Measurements from ENCODE around the gene AQP2.

AQP2 gene

DNA sequence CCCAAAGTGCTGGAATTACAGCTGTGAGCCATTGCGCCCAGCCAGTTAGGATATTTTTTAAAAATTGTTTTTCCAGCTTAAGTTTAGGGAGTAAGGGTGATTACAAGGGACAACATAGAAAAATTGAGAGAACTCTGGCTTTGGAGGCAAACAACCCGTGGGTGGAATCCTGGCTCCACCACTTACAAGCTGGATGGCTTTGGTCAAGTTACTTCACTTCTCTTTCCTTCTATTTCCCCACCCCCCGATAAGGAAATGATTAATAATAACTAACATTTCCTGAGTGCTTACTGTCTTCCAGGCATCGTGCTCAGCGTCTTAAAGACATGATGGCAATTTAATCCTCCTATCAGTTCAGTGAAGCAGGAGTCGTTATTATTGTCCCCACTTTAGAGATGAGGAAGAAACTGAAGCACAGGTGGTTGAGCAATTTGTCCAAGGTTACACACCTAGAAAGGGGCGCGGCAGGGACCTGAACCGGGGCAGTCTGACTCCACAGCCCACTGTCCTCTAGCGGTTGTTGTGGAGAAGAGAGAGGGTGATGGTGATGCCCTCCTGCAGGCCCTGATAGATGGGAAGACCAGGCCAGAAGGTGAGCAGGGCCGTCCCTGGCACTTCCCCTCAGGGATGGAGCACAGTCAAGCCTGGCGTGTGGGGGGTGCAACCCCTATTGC is 30.2 kb upstream of the AQP2 start:
- DNase-seq (ENCODE audit: low read depth, low spot score) = no peak

GRCh38 chr12:49920915-49921286 is 29.6 kb upstream of the AQP2 start:
- DNase-seq (ENCODE audit: low read depth, low spot score) = no peak

DNA sequence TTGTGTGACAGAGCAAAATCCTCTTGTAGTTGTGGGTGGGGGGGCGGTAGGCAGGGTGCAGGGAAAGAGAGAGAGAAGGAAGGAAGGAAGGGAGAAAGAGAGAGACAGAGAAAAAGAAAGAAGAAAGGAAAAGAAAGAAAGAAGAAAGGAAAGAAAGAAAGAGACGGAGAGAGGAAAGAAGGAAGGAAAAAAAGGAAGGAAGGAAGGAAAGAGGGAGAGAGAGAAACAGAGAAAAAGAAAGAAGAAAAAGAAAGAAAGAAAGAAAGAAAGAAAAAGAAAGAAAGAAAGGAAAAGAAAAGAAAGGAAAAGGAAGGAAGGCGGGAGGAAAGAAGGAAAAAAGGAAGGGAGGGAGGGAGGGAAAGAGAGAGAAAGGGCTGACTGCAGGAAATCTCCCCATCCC is 29.2 kb upstream of the AQP2 start:
- no peak for DNase-seq (ENCODE audit: low read depth, low spot score)

GRCh38 chr12:49921936-49922335 is 28.6 kb upstream of the AQP2 start:
- no peak for DNase-seq (ENCODE audit: low read depth, low spot score)

- DNase-seq (ENCODE audit: low read depth, low spot score) = no peak
These were observed 28.0 kb upstream of the AQP2 start for GRCh38 chr12:49922349-49923034.

GRCh38 chr12:49923035-49923644 is 27.4 kb upstream of the AQP2 start:
- no peak for DNase-seq (ENCODE audit: low read depth, low spot score)

- no peak for DNase-seq (ENCODE audit: low read depth, low spot score)
These were observed 26.5 kb upstream of the AQP2 start for GRCh38 chr12:49923880-49924556.

- DNase-seq (ENCODE audit: low read depth, low spot score) = no peak
These were observed 25.8 kb upstream of the AQP2 start for GRCh38 chr12:49924628-49925246.

DNA sequence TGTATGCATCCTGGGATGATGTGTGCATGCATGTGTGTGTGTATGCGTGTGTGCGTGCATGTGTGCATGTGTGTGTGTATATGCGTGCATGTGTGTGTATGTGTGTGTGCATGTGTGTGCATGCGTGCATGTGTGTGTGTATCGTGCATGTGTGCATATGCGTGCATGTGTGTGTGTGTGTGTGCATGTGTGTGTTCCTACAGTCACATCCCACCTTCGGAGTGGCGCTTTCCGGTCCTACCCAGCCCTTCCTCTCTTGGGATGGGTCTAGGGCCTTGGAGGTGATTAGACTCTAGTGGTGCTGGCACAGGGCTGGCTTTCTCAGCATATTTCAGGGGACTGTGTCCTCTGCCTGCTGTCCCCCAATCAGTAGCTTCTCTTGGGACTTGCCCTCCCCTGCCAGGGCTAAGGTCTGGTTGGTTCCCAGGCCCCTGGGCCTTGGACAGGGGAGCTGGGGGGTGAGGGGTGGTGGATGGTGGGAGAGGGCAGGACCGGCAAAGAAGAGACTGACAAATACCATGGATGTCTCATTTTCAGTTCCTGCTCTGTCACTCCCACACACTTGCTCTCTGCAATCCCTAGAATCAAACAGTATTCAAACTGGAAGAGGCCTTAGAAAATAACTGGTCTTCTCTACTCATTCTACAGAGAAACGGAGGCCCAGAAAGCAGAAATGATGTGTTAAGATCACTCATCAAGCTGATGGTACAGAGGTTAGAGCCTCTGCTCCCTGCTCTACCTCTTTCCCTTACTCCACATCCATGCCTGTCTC is 24.9 kb upstream of the AQP2 start:
- DNase-seq (ENCODE audit: low read depth, low spot score) = no peak

- no peak for DNase-seq (ENCODE audit: low read depth, low spot score)
These were observed 22.1 kb upstream of the AQP2 start for GRCh38 chr12:49928471-49928870.

- DNase-seq (ENCODE audit: low read depth, low spot score) = no peak
These were observed 21.0 kb upstream of the AQP2 start for GRCh38 chr12:49929581-49929980.

DNA sequence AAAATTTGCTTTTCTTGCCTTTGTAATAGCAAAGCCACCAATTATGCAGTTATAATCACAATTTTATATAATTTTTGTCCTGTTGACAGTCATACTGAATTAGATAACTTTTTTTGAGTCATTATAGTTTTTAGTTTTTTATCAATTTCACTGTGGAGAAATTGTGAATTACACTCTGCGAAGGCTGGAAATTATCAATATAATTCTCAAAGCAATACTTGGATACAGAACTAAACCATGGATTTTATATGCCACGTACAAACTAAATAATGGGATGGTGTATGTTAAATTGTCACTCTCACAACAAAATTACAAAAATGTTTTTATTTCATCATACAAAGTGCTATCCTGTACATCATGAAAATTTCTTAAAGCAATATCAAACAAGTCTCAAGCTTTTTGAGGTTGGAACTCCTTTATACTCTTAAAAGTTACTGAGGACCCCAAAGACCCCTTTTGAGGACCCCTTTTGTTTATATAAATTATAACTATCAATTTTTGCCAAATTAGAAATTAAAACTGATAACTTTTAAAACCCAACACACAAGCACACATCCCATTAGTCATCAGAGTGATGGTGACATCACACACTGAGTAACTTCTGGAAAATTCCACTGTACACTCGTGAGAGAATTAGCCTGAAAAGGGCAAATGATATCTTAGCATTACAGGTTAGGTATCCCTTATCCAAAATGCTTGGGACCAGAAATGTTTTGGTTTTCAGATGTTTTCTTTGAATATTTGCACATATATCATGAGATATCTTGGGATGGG is 19.8 kb upstream of the AQP2 start:
- DNase-seq (ENCODE audit: low read depth, low spot score) = peak; percentile 64

DNA sequence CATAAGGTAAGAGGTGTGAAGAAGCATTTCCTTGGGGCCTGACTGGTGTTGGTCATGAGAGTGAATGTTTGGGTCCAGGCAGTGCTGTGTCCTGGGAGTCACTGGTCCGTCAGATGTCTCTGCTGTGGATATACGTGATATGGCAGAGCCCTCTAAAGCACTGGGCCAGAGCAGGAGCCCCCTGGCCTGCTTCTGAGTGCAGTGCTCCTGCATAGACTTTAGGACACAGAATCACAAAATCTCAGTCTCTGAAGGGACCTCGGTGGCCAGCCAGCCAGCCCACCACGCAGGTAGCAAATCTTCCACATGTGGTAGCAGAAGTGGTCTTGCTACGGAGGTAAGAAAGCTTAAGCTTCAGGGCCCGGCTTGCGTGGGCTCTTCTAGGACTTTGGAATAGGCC is 18.5 kb upstream of the AQP2 start:
- no peak for DNase-seq (ENCODE audit: low read depth, low spot score)

- DNase-seq (ENCODE audit: low read depth, low spot score) = no peak
These were observed 17.9 kb upstream of the AQP2 start for GRCh38 chr12:49932533-49933130.

DNA sequence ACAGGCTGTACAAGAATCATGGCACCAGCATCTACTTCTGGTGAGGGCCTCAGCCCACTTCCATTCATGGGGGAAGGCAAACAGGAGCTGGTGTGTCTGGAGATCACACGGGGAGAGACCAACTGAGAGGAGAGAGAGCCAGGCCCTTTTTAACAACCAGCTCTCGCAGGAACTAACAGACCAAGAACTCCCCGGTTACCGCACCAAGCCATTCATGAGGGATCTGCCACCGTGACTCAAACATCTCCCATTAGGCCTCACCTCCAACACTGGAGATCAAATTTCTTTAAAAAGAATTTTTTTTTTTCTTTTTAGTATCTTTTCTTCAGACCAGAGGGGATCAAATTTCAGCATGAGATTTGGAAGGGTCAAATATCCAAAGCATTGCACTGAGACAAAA is 16.7 kb upstream of the AQP2 start:
- peak; percentile 35 for DNase-seq (ENCODE audit: low read depth, low spot score)

GRCh38 chr12:49934505-49934904 is 16.0 kb upstream of the AQP2 start:
- DNase-seq (ENCODE audit: low read depth, low spot score) = no peak

DNA sequence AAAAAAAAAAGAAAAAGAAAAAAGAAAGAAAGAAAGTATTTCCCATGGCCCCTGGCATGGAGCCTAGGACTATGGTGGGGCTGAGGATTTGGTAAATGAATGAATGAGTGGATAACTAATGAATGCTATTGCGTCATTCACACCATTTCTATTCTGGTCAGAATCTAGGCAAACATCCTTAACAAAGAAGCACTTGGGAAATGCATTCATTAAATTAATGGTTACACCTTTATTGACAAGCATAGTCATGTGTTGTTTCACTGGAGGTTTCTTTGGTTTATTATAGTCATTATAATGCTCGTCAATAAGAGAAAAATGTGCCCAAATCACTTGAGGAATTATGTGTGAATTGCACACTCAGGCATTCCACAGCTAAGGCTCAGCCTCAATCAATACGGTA is 13.6 kb upstream of the AQP2 start:
- DNase-seq (ENCODE audit: low read depth, low spot score) = no peak

DNA sequence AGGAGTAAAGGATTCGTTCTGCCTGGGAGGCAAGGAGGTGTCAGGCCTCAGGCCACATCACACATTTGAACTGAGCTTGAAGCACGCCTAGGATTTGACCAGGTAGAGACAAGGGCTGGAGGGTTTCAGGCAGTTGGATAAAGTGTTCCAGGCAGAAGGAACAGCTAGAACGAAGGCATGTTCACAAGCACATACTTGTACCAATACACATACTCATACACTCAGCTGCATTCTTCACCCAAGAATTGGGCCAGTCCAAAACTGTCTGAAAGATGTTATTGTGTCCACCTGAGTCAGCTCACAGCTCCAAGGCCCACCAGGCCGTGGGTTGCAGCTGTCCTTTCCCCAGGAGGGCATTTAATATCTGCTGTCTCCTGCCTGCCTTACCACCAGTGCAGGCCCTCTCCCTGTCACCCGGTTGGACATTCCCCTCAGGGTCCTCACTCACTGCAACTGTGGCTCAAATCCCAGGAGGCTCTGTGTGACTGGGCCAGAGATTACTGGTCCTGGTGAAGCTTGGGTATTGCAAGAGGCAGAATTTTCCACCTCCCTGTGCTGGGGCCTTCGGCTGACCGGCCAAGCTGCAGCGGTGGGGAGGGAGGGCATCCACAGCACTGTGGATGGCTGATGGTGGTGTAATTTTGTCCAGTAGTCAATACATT is 12.8 kb upstream of the AQP2 start:
- no peak for DNase-seq (ENCODE audit: low read depth, low spot score)

DNA sequence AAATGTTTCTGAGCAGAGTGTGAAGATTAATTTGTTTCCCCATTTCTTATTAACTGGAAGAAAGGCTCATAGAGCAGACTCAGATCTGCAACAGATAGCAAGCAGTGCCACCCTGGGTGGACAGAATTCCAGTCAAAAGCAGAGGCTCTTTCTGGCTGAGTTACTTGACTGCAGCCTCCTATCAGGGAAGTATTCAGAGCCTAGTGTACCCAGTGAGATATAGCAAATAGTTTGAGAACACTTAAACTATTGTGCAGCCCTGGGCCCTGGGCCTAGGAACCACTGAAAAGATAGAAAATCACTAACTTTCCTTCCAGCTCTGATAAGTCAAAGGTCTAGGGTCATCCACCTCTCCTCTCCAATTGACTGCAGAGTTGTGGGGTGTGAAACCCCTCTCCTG is 11.2 kb upstream of the AQP2 start:
- DNase-seq (ENCODE audit: low read depth, low spot score) = no peak

- no peak for DNase-seq (ENCODE audit: low read depth, low spot score)
These were observed 10.8 kb upstream of the AQP2 start for GRCh38 chr12:49939707-49940106.

Data from astrocyte of the hippocampus (primary cell).